H4 (cell line): ENCODE measurements around the gene STK32C. TPM values are rescaled to one million over a fixed set of nuclear protein-coding genes. Genes with fewer than 3 reads are reported as not detected.
"Not testable (repeated sequence)": the region's sequence is repeated elsewhere in the genome, so short reads cannot be mapped to it uniquely, and the experiment has no call there.

Experiments
- DNase-seq: peaks from one replicate; pipeline ENCODE4 v3.0.0-alpha.2; 2015; ENCODE audit warnings: low spot score
- total RNA-seq: library from RNA; depleted of rRNA; stranded (reverse); fragments of >200 nt; shearing (Covaris generic); gene quantifications from 2 replicates; pipeline ENCODE4 v1.2.3, GENCODE V29; 2014

The STK32C gene
- total RNA-seq, 1 experiment from 2014 or later = 13.8 TPM

GRCh38 chr10:132169766-132170560, 137.8 kb downstream of the STK32C start:
- DNase-seq = no peak

GRCh38 chr10:132169031-132169765, 138.6 kb downstream of the STK32C start:
- no peak for DNase-seq

- no peak for DNase-seq
Measured at GRCh38 chr10:132168571-132169030, 139.1 kb downstream of the STK32C start.

- no peak for DNase-seq
Measured at GRCh38 chr10:132167976-132168375, 139.8 kb downstream of the STK32C start.

- DNase-seq = no peak
Measured at GRCh38 chr10:132167041-132167674, 140.6 kb downstream of the STK32C start.

GRCh38 chr10:132166216-132166950, 141.4 kb downstream of the STK32C start:
- no peak for DNase-seq

- DNase-seq = no peak
Measured at GRCh38 chr10:132165416-132165980, 142.3 kb downstream of the STK32C start.

GRCh38 chr10:132164761-132165278, 142.9 kb downstream of the STK32C start:
- no peak for DNase-seq

GRCh38 chr10:132163826-132164515, 143.8 kb downstream of the STK32C start:
- no peak for DNase-seq

- peak; percentile 46 for DNase-seq
Measured at GRCh38 chr10:132163278-132163765, 144.4 kb downstream of the STK32C start.

- DNase-seq = no peak
Measured at GRCh38 chr10:132162590-132163277, 145.0 kb downstream of the STK32C start.

GRCh38 chr10:132162021-132162531, 145.7 kb downstream of the STK32C start:
- DNase-seq = no peak

GRCh38 chr10:132160834-132161622, 146.7 kb downstream of the STK32C start:
- not testable (repeated sequence) for DNase-seq

- not testable (repeated sequence) for DNase-seq
Measured at GRCh38 chr10:132160231-132160630, 147.5 kb downstream of the STK32C start.

GRCh38 chr10:132159302-132160230, 148.2 kb downstream of the STK32C start:
- DNase-seq = not testable (repeated sequence)

- no peak for DNase-seq
Measured at GRCh38 chr10:132158823-132159222, 148.9 kb downstream of the STK32C start.

GRCh38 chr10:132158122-132158741, 149.5 kb downstream of the STK32C start:
- DNase-seq = no peak
